Measurements from ENCODE around the gene SHKBP1. TPM values are rescaled to one million over a fixed set of nuclear protein-coding genes. Genes with fewer than 3 reads are reported as not detected.

Gene SHKBP1
- total and polyA plus RNA-seq, 2 of the 4 experiments (the other 2 are of a cell fraction) = 15.6 to 94.0 TPM

DNA sequence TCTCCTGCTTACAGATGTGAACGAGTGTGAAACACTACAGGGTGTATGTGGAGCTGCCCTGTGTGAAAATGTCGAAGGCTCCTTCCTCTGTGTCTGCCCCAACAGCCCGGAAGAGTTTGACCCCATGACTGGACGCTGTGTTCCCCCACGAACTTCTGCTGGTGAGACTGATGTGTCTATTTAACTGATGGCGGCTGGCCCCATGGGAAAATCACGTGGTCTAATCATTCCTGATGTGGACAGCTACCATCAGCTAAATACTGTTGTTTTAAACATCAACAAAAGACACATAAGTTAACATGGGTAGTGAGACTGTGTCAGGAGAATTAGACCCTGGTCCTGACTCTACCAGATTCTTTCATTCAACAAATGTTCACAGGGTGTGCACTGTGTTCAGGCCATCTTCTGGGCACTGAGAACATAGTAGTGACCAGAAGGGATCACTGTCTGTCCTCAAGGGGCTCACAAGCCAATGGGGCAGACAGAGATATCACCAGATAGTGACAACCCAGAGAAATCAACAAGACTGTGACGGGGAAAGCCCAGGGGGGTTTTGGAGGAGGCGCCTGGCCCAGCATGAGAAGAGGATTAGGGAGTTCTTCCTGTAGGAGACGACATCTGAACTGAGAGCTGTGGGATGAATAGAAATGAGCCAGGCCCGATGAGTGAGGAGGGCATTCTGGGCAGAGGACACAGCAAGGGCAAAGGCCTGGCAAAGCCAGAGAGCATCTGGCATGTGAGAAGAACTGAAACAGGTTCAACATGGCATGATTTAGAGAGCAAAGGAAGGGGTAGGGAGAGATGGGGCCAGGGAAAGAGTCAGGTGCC is 42.9 kb downstream of the SHKBP1 start:
- H2BK5ac ChIP-seq (ENCODE audit: low read depth, low read length, poor library complexity, severe bottlenecking) = no peak overlapping the region
- no peak overlapping the region for H3K14ac ChIP-seq (replicated peaks; ENCODE audit: low read depth, low read length)
- no peaks in the 10 kb centered on the region for H3K27me3 ChIP-seq (ENCODE audit: control insufficient read depth, insufficient read depth, low read length)
- H3K23ac ChIP-seq (ENCODE audit: low read depth, low read length) = no peak overlapping the region
- no peak overlapping the region for H3K4me2 ChIP-seq (ENCODE audit: low read depth, low read length)
- H3K27ac ChIP-seq (ENCODE audit: insufficient read depth, low read length) = no peak overlapping the region
- H2BK15ac ChIP-seq (ENCODE audit: low read depth, low read length) = no peak overlapping the region
- 54% methylated on average over 4 of the region's 11 CpGs; no CpG with 5 or more reads in 1 of the 2 experiments for WGBS, 2 experiments (ENCODE audit: extremely low coverage in 2 of 2, insufficient read length in 1 of 2)
- H3K4me3 ChIP-seq (ENCODE audit: insufficient read depth, low read depth, low read length) = no peak overlapping the region
- no peak overlapping the region for H3K4ac ChIP-seq (ENCODE audit: low read depth, low read length)
- no peak overlapping the region for H3K18ac ChIP-seq (ENCODE audit: low read depth, low read length)
- H4K20me1 ChIP-seq (ENCODE audit: insufficient read depth, low read length) = peaks cover 10% of the 10 kb centered on the region
- ChIA-PET CTCF (interaction anchor here (0.6 kb wide), 1 partner anchor 1568 kb away, joined by 3 read pairs; no protein-coding TSS in a partner anchor), POLR2A (ENCODE audit: unreplicated experiment) (no interaction called here)
- H2AFZ ChIP-seq (replicated peaks; ENCODE audit: low read length, poor library complexity) = no peak overlapping the region
- dilution Hi-C loops (cut with HindIII; ENCODE audit: low sequenced_read_pairs, unreplicated experiment) (no loop called here), in situ Hi-C loops (cut with MboI; ENCODE audit: low sequenced_read_pairs) (no loop called here), intact Hi-C loops (cut with micrococcal nuclease) (no loop called here)
- H3K36me3 ChIP-seq (ENCODE audit: control insufficient read depth, insufficient read depth, low read length) = peaks cover 61% of the 10 kb centered on the region
- ATAC-seq (ENCODE audit: low read depth) = no peak
- H2AK5ac ChIP-seq (ENCODE audit: low read depth, low read length) = no peak overlapping the region
- H3K9me3 ChIP-seq (ENCODE audit: control insufficient read depth, insufficient read depth, low read length) = no peaks in the 10 kb centered on the region
- no peak overlapping the region for H4K91ac ChIP-seq (ENCODE audit: insufficient read depth, low read depth, low read length)
- H3K79me1 ChIP-seq (ENCODE audit: low read depth in 1 of 2, low read length in 2 of 2) = peaks cover 4 to 24% of the 10 kb centered on the region in 2 experiments
- no peak overlapping the region for H4K5ac ChIP-seq (ENCODE audit: low read depth, low read length)
- no peak overlapping the region for H3K56ac ChIP-seq (ENCODE audit: extremely low read depth, insufficient read depth, low read length)
- H3K9me1 ChIP-seq (ENCODE audit: insufficient read depth, low read length) = peaks cover 16% of the 10 kb centered on the region
- no peak overlapping the region for H2BK20ac ChIP-seq (ENCODE audit: low read depth, low read length)
- peaks cover 17% of the 10 kb centered on the region; the same call in 1 of the 2 replicates for H3K4me1 ChIP-seq (ENCODE audit: control insufficient read depth, insufficient read depth, low read length)
- TF ChIP-seq NFE2L2 (IDR thresholded peaks at IDR 0.05; ENCODE audit: low read depth, low read length) (no peak), CHD1 (IDR thresholded peaks at IDR 0.05; ENCODE audit: low read depth, low read length) (no peak)
- DNase-seq = no peak
- H3K9ac ChIP-seq (ENCODE audit: low read depth, low read length) = no peak overlapping the region
- no peak overlapping the region for H2BK120ac ChIP-seq (ENCODE audit: low read depth, low read length)
- H4K8ac ChIP-seq (ENCODE audit: low read depth in 2 of 2, low read length in 2 of 2) = no peak overlapping the region
- H2AK9ac ChIP-seq (replicated peaks; ENCODE audit: low read depth, low read length, poor library complexity) = no peak overlapping the region
- no TSS peak for BruUV-seq (replicated peaks)

Measured in IMR-90 (cell line).